Thoracic aorta (tissue), 2 donors: ENCODE measurements around the gene SAMD11. TPM values are rescaled to one million over a fixed set of nuclear protein-coding genes. Genes with fewer than 3 reads are reported as not detected.

Source experiments
- ATAC-seq: fragments of 150-250 bp; one replicate; pipeline ENCODE4 v1.8.0; 2017; ENCODE audit warnings: low read depth; ENCODE audit not compliant: insufficient number of reproducible peaks, low FRiP score
- DNase-seq: peaks from one replicate; pipeline ENCODE4 v3.0.0-alpha.2; 2020; ENCODE audit warnings: low spot score
- H3K27ac ChIP-seq, 2 donors: fragments of 200-600 bp; sonication (generic); 1 replicate in 1 of 2; 2 replicates in 1 of 2; pipeline ENCODE4 v1.5.1; 2016; ENCODE audit warnings: mild to moderate bottlenecking in 2 of 2, moderate library complexity in 2 of 2
- H3K27me3 ChIP-seq: fragments of 200-600 bp; sonication (generic); replicated peaks from 2 replicates; pipeline ENCODE4 v1.6.0; 2016; ENCODE audit warnings: mild to moderate bottlenecking; ENCODE audit not compliant: insufficient read depth
- H3K36me3 ChIP-seq: fragments of 200-600 bp; sonication (generic); one replicate; pipeline ENCODE4 v1.5.1; 2016
- H3K4me1 ChIP-seq, 2 donors: fragments of 200-600 bp; sonication (generic); 1 replicate in 1 of 2; 2 replicates in 1 of 2; pipeline versions ENCODE4 v1.5.1 to v1.6.0; 2016; ENCODE audit warnings: low read depth in 2 of 2, mild to moderate bottlenecking in 1 of 2; ENCODE audit not compliant: control insufficient read depth in 1 of 2
- H3K4me3 ChIP-seq: fragments of 200-600 bp; sonication (generic); 2 replicates; pipeline ENCODE4 v1.5.1; 2016; ENCODE audit warnings: mild to moderate bottlenecking
- H3K9me3 ChIP-seq: fragments of 200-600 bp; sonication (generic); 2 replicates; pipeline ENCODE4 v1.5.1; 2016
- CTCF ChIP-seq: fragments of 200-600 bp; sonication (generic); IDR thresholded peaks from one replicate; pipeline ENCODE4 v1.5.1; 2019; ENCODE audit warnings: antibody characterized with exemption
- total RNA-seq, 2 donors: library from RNA; depleted of rRNA; stranded (reverse); fragments of >200 nt; gene quantifications; one replicate each; pipeline versions ENCODE4 v1.1.0 to v1.2.3, GENCODE V29; 2016

SAMD11 gene
- total RNA-seq, 2 donors from 2014 or later = 10.2 to 18.8 TPM

- TF ChIP-seq CTCF = no peak
- Histone ChIP-seq H3K27ac (no peak overlapping the region), H3K9me3 (no peaks in the 10 kb centered on the region), H3K36me3 (no peaks in the 10 kb centered on the region), H3K4me1 (peaks cover 22 to 34% of the 10 kb centered on the region in 2 donors), H3K4me3 (peak overlapping the region; percentile 66), H3K27me3 (peaks cover 6% of the 10 kb centered on the region)
- no peak for DNase-seq
- ATAC-seq = no peak
Measured at GRCh38 chr1:939511-940106, 15.9 kb downstream of the SAMD11 start.

GRCh38 chr1:940107-941014, 16.6 kb downstream of the SAMD11 start:
- Histone ChIP-seq H3K27ac (peak overlapping the region in 1 of 2 donors; percentile 36), H3K4me3 (peak overlapping the region; percentile 66), H3K27me3 (peaks cover 6% of the 10 kb centered on the region), H3K4me1 (peaks cover 22 to 34% of the 10 kb centered on the region in 2 donors), H3K9me3 (no peaks in the 10 kb centered on the region), H3K36me3 (peaks cover 4% of the 10 kb centered on the region)
- ATAC-seq (no peak), DNase-seq (no peak)
- TF ChIP-seq CTCF = no peak

GRCh38 chr1:941015-941587, 17.4 kb downstream of the SAMD11 start:
- no peaks in the 10 kb centered on the region for H3K9me3 ChIP-seq
- no peak for TF ChIP-seq CTCF
- peak overlapping the region in 1 of 2 donors; percentile 36 for H3K27ac ChIP-seq
- ATAC-seq (no peak), DNase-seq (no peak)
- H3K36me3 ChIP-seq = peaks cover 6% of the 10 kb centered on the region
- peak overlapping the region; percentile 66 for H3K4me3 ChIP-seq
- peaks cover 22 to 34% of the 10 kb centered on the region in 2 donors for H3K4me1 ChIP-seq
- H3K27me3 ChIP-seq = peaks cover 6% of the 10 kb centered on the region

GRCh38 chr1:941588-942383, 18.1 kb downstream of the SAMD11 start:
- H3K36me3 ChIP-seq = peaks cover 13% of the 10 kb centered on the region
- H3K27me3 ChIP-seq = peaks cover 6% of the 10 kb centered on the region
- peak overlapping the region; percentile 66 for H3K4me3 ChIP-seq
- peaks cover 22 to 34% of the 10 kb centered on the region in 2 donors for H3K4me1 ChIP-seq
- TF ChIP-seq CTCF = no peak
- no peak for DNase-seq
- peak overlapping the region in 1 of 2 donors; percentile 36 for H3K27ac ChIP-seq
- no peak for ATAC-seq
- H3K9me3 ChIP-seq = no peaks in the 10 kb centered on the region
